Measurements from ENCODE around the gene ARHGEF38.
A peak's percentile ranks its signal among the peaks of the same experiment; 100 is the strongest.

ARHGEF38 gene

DNA sequence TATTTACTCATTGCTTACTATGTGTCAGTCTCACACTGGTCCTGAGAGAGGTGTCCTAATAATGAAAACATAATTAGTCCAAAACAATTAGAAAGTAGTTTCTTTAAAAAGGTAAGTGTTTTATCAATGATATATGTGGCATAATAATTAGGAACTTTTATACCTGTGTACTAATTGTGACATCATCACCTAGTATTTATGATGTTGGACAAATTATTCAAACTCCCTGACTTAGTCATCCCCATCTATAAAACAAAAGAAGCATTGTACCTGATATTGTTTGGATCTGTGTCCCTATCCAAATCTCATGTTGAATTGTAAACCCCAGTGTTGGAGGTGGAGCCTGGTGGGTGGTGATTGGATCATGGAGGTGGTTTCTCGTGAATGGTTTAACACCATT is 15.8 kb upstream of the ARHGEF38 start:
- H3K27me3 ChIP-seq (ENCODE audit: control insufficient read depth in 2 of 2, insufficient read depth in 2 of 2, low read length in 2 of 2), result no peaks in the 10 kb centered on the region
- no peaks in the 10 kb centered on the region for H3K4me1 ChIP-seq (ENCODE audit: control insufficient read depth in 2 of 2, insufficient read depth in 2 of 2, low read length in 2 of 2)
- no peak overlapping the region for H3K9ac ChIP-seq (ENCODE audit: low read depth in 1 of 2, low read length in 2 of 2)
- H3K9me3 ChIP-seq (ENCODE audit: control insufficient read depth in 2 of 2, low read length in 2 of 2), result no peaks in the 10 kb centered on the region
- H3K4me3 ChIP-seq (ENCODE audit: low read length in 2 of 2), result no peak overlapping the region
- H3K36me3 ChIP-seq (ENCODE audit: control insufficient read depth in 2 of 2, insufficient read depth in 2 of 2, low read length in 2 of 2), result no peaks in the 10 kb centered on the region
- H3K27ac ChIP-seq (ENCODE audit: low read depth in 2 of 2, low read length in 2 of 2), result no peak overlapping the region

DNA sequence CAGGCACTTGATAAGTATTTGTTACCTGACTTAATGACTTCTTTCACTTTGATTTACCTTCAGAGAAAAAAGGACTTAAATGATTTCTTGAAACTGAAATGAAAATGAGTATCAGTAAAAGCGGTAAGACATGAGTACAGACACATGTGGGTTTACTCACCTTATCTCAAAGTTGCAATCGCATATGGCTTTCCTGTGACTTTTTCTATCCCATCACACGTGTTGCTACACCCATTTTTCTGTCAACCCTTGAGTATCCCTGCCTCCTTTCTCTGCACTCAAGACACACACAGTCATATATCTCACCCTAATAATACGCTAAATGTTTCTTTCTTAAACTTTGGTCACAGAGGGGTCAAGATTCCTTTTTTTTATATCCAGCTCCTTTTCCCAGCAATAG is 11.0 kb upstream of the ARHGEF38 start:
- Histone ChIP-seq H3K27ac (ENCODE audit: low read depth in 2 of 2, low read length in 2 of 2) (no peak overlapping the region), H3K9ac (ENCODE audit: low read depth in 1 of 2, low read length in 2 of 2) (no peak overlapping the region), H3K4me1 (ENCODE audit: control insufficient read depth in 2 of 2, insufficient read depth in 2 of 2, low read length in 2 of 2) (peaks cover 3 to 13% of the 10 kb centered on the region in 2 donors), H3K4me3 (ENCODE audit: low read length in 2 of 2) (no peak overlapping the region), H3K36me3 (ENCODE audit: control insufficient read depth in 2 of 2, insufficient read depth in 2 of 2, low read length in 2 of 2) (no peaks in the 10 kb centered on the region), H3K9me3 (ENCODE audit: control insufficient read depth in 2 of 2, low read length in 2 of 2) (no peaks in the 10 kb centered on the region), H3K27me3 (ENCODE audit: control insufficient read depth in 2 of 2, insufficient read depth in 2 of 2, low read length in 2 of 2) (no peaks in the 10 kb centered on the region)

DNA sequence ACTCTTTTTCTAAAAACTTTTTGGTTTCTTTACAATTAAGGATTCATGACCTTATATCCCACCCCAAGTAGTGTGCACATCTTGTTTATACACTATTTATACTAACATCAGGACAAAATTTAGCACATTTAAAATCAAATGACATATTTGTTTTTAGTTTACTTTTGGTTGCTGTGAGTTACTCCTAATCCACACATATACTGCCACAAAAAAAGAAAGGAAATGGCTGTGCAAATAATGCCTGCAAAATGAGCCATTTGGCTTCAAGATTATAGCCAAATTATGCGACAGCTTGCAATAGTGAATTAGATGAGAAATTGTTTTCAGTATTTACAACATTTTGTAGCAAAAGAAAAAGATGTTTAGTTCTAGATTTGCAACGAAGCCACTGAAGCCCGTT is 10.4 kb upstream of the ARHGEF38 start:
- Histone ChIP-seq H3K4me3 (ENCODE audit: low read length in 2 of 2) (peak overlapping the region in 1 of 2 donors; percentile 9), H3K9ac (ENCODE audit: low read depth in 1 of 2, low read length in 2 of 2) (no peak overlapping the region), H3K27me3 (ENCODE audit: control insufficient read depth in 2 of 2, insufficient read depth in 2 of 2, low read length in 2 of 2) (no peaks in the 10 kb centered on the region), H3K27ac (ENCODE audit: low read depth in 2 of 2, low read length in 2 of 2) (no peak overlapping the region), H3K4me1 (ENCODE audit: control insufficient read depth in 2 of 2, insufficient read depth in 2 of 2, low read length in 2 of 2) (peaks cover 3 to 13% of the 10 kb centered on the region in 2 donors), H3K36me3 (ENCODE audit: control insufficient read depth in 2 of 2, insufficient read depth in 2 of 2, low read length in 2 of 2) (no peaks in the 10 kb centered on the region), H3K9me3 (ENCODE audit: control insufficient read depth in 2 of 2, low read length in 2 of 2) (no peaks in the 10 kb centered on the region)

DNA sequence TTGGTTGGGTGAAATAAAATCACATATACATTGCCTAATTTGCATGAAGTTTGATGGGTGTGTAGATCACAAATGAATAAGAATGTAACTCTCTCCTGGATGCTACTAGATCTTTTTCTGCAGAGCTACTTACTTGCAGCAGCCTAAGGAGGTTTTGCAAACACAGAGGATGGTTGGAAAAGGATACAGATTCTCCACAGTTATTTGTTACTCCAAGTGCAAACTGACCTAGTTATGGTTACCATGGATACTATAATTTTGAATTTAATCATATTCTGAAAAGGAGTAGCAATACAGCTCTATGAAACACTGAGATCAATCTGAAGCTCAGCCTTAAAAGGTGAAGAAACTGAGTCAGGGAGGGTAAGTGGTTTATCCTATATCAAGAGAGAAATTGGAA is 9.1 kb upstream of the ARHGEF38 start:
- H3K9me3 ChIP-seq (ENCODE audit: control insufficient read depth in 2 of 2, low read length in 2 of 2), result no peaks in the 10 kb centered on the region
- H3K4me3 ChIP-seq (ENCODE audit: low read length in 2 of 2), result no peak overlapping the region
- H3K27ac ChIP-seq (ENCODE audit: low read depth in 2 of 2, low read length in 2 of 2), result peak overlapping the region in 1 of 2 donors; percentile 45
- peaks cover 3 to 13% of the 10 kb centered on the region in 2 donors for H3K4me1 ChIP-seq (ENCODE audit: control insufficient read depth in 2 of 2, insufficient read depth in 2 of 2, low read length in 2 of 2)
- H3K27me3 ChIP-seq (ENCODE audit: control insufficient read depth in 2 of 2, insufficient read depth in 2 of 2, low read length in 2 of 2), result no peaks in the 10 kb centered on the region
- H3K36me3 ChIP-seq (ENCODE audit: control insufficient read depth in 2 of 2, insufficient read depth in 2 of 2, low read length in 2 of 2), result no peaks in the 10 kb centered on the region
- H3K9ac ChIP-seq (ENCODE audit: low read depth in 1 of 2, low read length in 2 of 2), result no peak overlapping the region

DNA sequence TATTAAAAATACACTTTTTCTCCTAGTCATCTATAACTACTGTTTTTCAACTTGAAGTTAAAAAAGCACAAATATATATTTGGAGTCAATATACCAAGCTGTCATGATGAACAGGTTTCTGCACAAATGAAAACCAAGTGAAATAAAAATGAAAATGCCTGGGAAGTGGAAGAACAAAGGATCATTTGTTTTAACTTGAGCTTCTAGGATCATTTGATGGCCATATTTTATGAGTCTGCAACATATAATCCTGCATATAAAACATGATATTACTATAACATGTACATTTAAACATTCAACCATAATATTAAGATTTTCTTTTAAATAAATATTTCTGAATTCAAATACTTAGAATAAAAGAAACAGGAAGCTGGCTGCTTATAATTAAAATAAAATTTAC is 8.5 kb upstream of the ARHGEF38 start:
- Histone ChIP-seq H3K9me3 (ENCODE audit: control insufficient read depth in 2 of 2, low read length in 2 of 2) (no peaks in the 10 kb centered on the region), H3K36me3 (ENCODE audit: control insufficient read depth in 2 of 2, insufficient read depth in 2 of 2, low read length in 2 of 2) (no peaks in the 10 kb centered on the region), H3K9ac (ENCODE audit: low read depth in 1 of 2, low read length in 2 of 2) (no peak overlapping the region)

DNA sequence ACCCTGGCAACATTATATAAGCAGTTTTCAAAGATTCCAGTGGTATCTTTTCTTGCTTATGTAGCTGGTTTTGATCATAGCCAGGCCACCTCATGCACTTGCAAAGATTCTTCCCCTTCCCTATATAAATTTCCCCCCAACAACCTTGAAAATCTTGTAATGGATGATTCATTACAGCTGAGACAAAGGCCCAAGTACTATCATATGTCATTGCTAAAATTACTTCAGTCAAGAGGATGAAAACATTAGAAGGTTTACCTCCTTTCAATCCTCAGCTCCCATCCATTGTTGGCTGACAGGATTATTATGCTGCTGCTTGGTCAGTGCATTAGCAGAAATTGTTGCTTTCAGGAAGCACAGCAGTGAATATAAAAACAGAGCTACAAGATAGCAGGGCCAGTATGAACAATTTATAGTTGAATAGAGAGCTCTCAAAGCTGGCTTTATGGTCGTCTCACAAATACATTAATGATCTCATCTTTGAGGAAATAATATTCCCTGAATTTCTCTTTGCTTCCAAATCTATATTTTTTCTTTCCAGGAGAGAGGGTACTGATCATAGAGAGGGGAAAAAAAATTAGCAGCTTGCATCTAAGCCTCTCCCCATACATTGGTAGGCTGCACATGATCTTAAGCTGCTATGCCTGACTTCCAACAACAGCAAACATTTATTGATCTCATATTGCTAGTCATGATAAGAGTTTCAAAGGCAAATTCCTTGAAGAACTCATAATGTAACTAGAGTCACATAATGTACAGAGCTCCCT is 7.7 kb upstream of the ARHGEF38 start:
- Histone ChIP-seq H3K36me3 (ENCODE audit: control insufficient read depth in 2 of 2, insufficient read depth in 2 of 2, low read length in 2 of 2) (no peaks in the 10 kb centered on the region), H3K4me3 (ENCODE audit: low read length in 2 of 2) (no peak overlapping the region), H3K9me3 (ENCODE audit: control insufficient read depth in 2 of 2, low read length in 2 of 2) (no peaks in the 10 kb centered on the region), H3K27me3 (ENCODE audit: control insufficient read depth in 2 of 2, insufficient read depth in 2 of 2, low read length in 2 of 2) (no peaks in the 10 kb centered on the region), H3K9ac (ENCODE audit: low read depth in 1 of 2, low read length in 2 of 2) (no peak overlapping the region), H3K4me1 (ENCODE audit: control insufficient read depth in 2 of 2, insufficient read depth in 2 of 2, low read length in 2 of 2) (peaks cover 3 to 13% of the 10 kb centered on the region in 2 donors), H3K27ac (ENCODE audit: low read depth in 2 of 2, low read length in 2 of 2) (peak overlapping the region; percentile 40 to 43)

More for the DNA sequence above, 8.5 kb upstream of the ARHGEF38 start:
- H3K4me1 ChIP-seq (ENCODE audit: control insufficient read depth in 2 of 2, insufficient read depth in 2 of 2, low read length in 2 of 2), result peaks cover 3 to 13% of the 10 kb centered on the region in 2 donors
- no peak overlapping the region for H3K4me3 ChIP-seq (ENCODE audit: low read length in 2 of 2)
- H3K27ac ChIP-seq (ENCODE audit: low read depth in 2 of 2, low read length in 2 of 2), result peak overlapping the region in 1 of 2 donors; percentile 45
- H3K27me3 ChIP-seq (ENCODE audit: control insufficient read depth in 2 of 2, insufficient read depth in 2 of 2, low read length in 2 of 2), result no peaks in the 10 kb centered on the region

DNA sequence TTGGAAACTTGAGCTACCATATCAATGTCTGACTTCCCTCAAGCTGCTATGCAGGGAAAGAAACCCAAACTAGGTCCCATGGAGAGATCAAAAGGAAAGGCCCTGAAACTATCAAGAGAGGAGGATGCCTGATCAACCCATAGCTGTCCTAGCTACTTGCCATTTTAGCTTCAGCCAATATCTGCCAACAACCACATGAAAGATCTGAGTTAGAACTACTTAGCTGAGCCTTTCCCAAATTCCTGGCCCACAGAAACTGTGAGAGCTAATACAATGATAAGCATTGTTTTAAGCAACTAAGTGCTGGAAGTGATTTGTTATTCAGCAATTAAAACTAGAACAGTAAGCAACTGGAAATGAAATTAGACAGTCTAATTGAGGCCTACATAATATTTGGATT is 6.3 kb upstream of the ARHGEF38 start:
- Histone ChIP-seq H3K36me3 (ENCODE audit: control insufficient read depth in 2 of 2, insufficient read depth in 2 of 2, low read length in 2 of 2) (no peaks in the 10 kb centered on the region), H3K27ac (ENCODE audit: low read depth in 2 of 2, low read length in 2 of 2) (no peak overlapping the region), H3K4me1 (ENCODE audit: control insufficient read depth in 2 of 2, insufficient read depth in 2 of 2, low read length in 2 of 2) (peaks cover 9 to 23% of the 10 kb centered on the region in 2 donors), H3K9me3 (ENCODE audit: control insufficient read depth in 2 of 2, low read length in 2 of 2) (no peaks in the 10 kb centered on the region), H3K4me3 (ENCODE audit: low read length in 2 of 2) (no peak overlapping the region), H3K27me3 (ENCODE audit: control insufficient read depth in 2 of 2, insufficient read depth in 2 of 2, low read length in 2 of 2) (no peaks in the 10 kb centered on the region), H3K9ac (ENCODE audit: low read depth in 1 of 2, low read length in 2 of 2) (no peak overlapping the region)

DNA sequence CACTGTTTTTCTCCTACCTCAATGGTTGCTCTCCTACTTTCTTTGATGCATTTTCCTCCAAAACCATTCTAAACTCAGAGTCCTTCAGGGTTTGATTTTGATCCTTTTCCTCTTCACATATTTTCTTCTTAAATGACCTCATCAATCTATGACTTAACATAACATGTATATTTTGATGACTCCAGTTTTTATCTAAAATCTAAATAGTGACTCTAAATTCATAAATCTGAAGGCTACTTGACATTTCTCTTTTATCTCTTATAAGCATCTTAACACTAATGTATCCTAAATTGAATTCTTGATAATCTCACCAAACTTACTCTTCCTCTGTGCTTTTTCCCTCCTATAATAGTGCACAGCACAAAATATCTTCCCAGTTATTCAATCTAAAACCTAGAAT is 4.7 kb upstream of the ARHGEF38 start:
- Histone ChIP-seq H3K4me3 (ENCODE audit: low read length in 2 of 2) (no peak overlapping the region), H3K9me3 (ENCODE audit: control insufficient read depth in 2 of 2, low read length in 2 of 2) (no peaks in the 10 kb centered on the region)

DNA sequence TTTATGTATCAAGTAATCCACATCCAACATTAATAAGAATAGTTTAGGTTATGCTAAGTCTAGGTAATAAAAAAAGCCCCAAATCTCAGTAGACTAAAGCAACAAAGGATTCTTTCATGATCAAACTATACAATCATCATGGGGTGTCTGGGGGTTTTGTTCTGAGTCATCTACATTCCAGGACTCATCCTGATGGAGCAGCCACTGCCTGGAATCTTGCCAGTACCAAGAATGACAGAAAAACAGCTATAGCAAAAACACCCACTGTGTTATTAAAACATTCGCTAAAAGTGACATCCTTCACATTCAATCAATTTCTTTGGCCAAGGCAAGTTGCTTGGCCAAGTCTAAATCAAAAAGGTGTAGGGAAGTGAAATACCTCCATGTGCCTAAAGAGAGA is 3.9 kb upstream of the ARHGEF38 start:
- no peak overlapping the region for H3K9ac ChIP-seq (ENCODE audit: low read depth in 1 of 2, low read length in 2 of 2)
- no peaks in the 10 kb centered on the region for H3K27me3 ChIP-seq (ENCODE audit: control insufficient read depth in 2 of 2, insufficient read depth in 2 of 2, low read length in 2 of 2)

More for the DNA sequence above, 4.7 kb upstream of the ARHGEF38 start:
- H3K27me3 ChIP-seq (ENCODE audit: control insufficient read depth in 2 of 2, insufficient read depth in 2 of 2, low read length in 2 of 2), result no peaks in the 10 kb centered on the region
- H3K36me3 ChIP-seq (ENCODE audit: control insufficient read depth in 2 of 2, insufficient read depth in 2 of 2, low read length in 2 of 2), result no peaks in the 10 kb centered on the region
- H3K4me1 ChIP-seq (ENCODE audit: control insufficient read depth in 2 of 2, insufficient read depth in 2 of 2, low read length in 2 of 2), result peaks cover 9 to 36% of the 10 kb centered on the region in 2 donors
- no peak overlapping the region for H3K27ac ChIP-seq (ENCODE audit: low read depth in 2 of 2, low read length in 2 of 2)
- H3K9ac ChIP-seq (ENCODE audit: low read depth in 1 of 2, low read length in 2 of 2), result no peak overlapping the region

DNA sequence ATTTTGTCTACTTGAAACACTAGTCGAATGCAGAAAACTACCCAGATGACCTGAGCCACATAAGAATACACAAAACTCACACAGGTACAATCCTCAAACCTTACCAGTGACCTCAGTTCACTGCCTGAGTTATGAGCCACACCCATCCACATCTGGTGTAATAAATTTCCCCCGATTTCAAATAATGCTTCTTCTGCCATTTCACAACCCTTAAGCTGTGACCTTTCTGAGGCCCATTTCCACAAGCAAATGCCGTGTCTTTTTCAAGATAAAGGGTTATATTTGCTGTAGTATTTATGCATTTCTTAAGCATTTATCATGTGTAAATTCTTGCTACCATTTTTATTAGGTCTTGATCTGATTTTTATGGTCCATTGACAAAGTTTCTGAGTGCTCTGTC is 1.8 kb upstream of the ARHGEF38 start:
- Histone ChIP-seq H3K36me3 (ENCODE audit: control insufficient read depth in 2 of 2, insufficient read depth in 2 of 2, low read length in 2 of 2) (no peaks in the 10 kb centered on the region), H3K4me3 (ENCODE audit: low read length in 2 of 2) (peak overlapping the region; percentile 6 to 11), H3K27me3 (ENCODE audit: control insufficient read depth in 2 of 2, insufficient read depth in 2 of 2, low read length in 2 of 2) (no peaks in the 10 kb centered on the region), H3K27ac (ENCODE audit: low read depth in 2 of 2, low read length in 2 of 2) (peak overlapping the region; percentile 89 to 99), H3K9ac (ENCODE audit: low read depth in 1 of 2, low read length in 2 of 2) (peak overlapping the region; percentile 17 to 94), H3K9me3 (ENCODE audit: control insufficient read depth in 2 of 2, low read length in 2 of 2) (no peaks in the 10 kb centered on the region), H3K4me1 (ENCODE audit: control insufficient read depth in 2 of 2, insufficient read depth in 2 of 2, low read length in 2 of 2) (peaks cover 6 to 29% of the 10 kb centered on the region in 2 donors)

More for the DNA sequence above, 3.9 kb upstream of the ARHGEF38 start:
- Histone ChIP-seq H3K4me1 (ENCODE audit: control insufficient read depth in 2 of 2, insufficient read depth in 2 of 2, low read length in 2 of 2) (peaks cover 9 to 36% of the 10 kb centered on the region in 2 donors), H3K27ac (ENCODE audit: low read depth in 2 of 2, low read length in 2 of 2) (no peak overlapping the region), H3K4me3 (ENCODE audit: low read length in 2 of 2) (no peak overlapping the region), H3K36me3 (ENCODE audit: control insufficient read depth in 2 of 2, insufficient read depth in 2 of 2, low read length in 2 of 2) (no peaks in the 10 kb centered on the region), H3K9me3 (ENCODE audit: control insufficient read depth in 2 of 2, low read length in 2 of 2) (no peaks in the 10 kb centered on the region)

Measured in mucosa of rectum (tissue), 2 donors.